H1 (cell line): ENCODE data around the gene NET1. TPM values are rescaled to one million over a fixed set of nuclear protein-coding genes. Genes with fewer than 3 reads are reported as not detected.

Source experiments
- CTCF ChIA-PET: fragments of 300-600 bp; sonication (Branson Sonifier 250); formaldehyde crosslinking; loops from one replicate; lab custom pipeline; 2021; ENCODE audit not compliant: partially characterized antibody; lab: Charles Lee
- POLR2A ChIA-PET: fragments of 300-600 bp; sonication (Branson Sonifier 250); formaldehyde crosslinking; loops from one replicate; lab custom pipeline; 2021; ENCODE audit warnings: inconsistent platforms; ENCODE audit not compliant: partially characterized antibody; lab: Charles Lee
- DNase-seq, 2 experiments: peaks; one replicate each; pipeline versions ENCODE4 v3.0.0 to v3.0.0-alpha.2; 2010 to 2022; ENCODE audit warnings: low spot score in 2 of 2, low read depth in 1 of 2, mixed read lengths in 1 of 2
- FAIRE-seq: peaks from 2 replicates; lab custom pipeline; 2011; peaks lifted over from hg19 to GRCh38; lab: Jason Lieb, UNC
- H2AFZ ChIP-seq: 2 replicates; pipeline ENCODE4 v1.8.1; 2012; ENCODE audit warnings: low read length, inconsistent platforms
- H2AK5ac ChIP-seq: 2 replicates; pipeline ENCODE4 v1.6.1; 2013; ENCODE audit warnings: low read depth, low read length
- H2BK120ac ChIP-seq: replicated peaks from 2 replicates; pipeline ENCODE3; 2013; ENCODE audit warnings: low read depth, low read length, inconsistent platforms
- H2BK12ac ChIP-seq: 2 replicates; pipeline ENCODE4 v1.6.1; 2013; ENCODE audit warnings: low read depth, low read length
- H2BK15ac ChIP-seq: 2 replicates; pipeline ENCODE4 v1.6.1; 2013; ENCODE audit warnings: low read length
- H2BK20ac ChIP-seq: 2 replicates; pipeline ENCODE4 v1.6.1; 2013; ENCODE audit warnings: low read length
- H2BK5ac ChIP-seq: 2 replicates; pipeline ENCODE4 v1.6.1; 2013; ENCODE audit warnings: low read depth, low read length
- H3K14ac ChIP-seq: 2 replicates; pipeline ENCODE4 v1.6.1; 2013; ENCODE audit warnings: inconsistent platforms; ENCODE audit not compliant: insufficient read length
- H3K18ac ChIP-seq: 2 replicates; pipeline ENCODE4 v1.6.1; 2013; ENCODE audit warnings: low read length; ENCODE audit errors: extremely low read depth
- H3K23ac ChIP-seq: 2 replicates; pipeline ENCODE4 v1.6.1; 2013; ENCODE audit warnings: inconsistent platforms; ENCODE audit not compliant: insufficient read length
- H3K23me2 ChIP-seq: 2 replicates; pipeline ENCODE4 v1.6.1; 2013; ENCODE audit warnings: low read depth, low read length
- H3K27ac ChIP-seq: 2 replicates; pipeline ENCODE4 v1.6.1; 2011; ENCODE audit warnings: low read depth, low read length, inconsistent platforms
- H3K27me3 ChIP-seq, 4 experiments: replicated peaks in 1 of 4; 1 replicate in 1 of 4; 2 replicates in 3 of 4; pipeline versions ENCODE4 v1.6.1 to v1.8.1; 2011 to 2013; ENCODE audit warnings: low read length in 3 of 4, mild to moderate bottlenecking in 3 of 4, inconsistent platforms in 2 of 4, mixed read lengths in 2 of 4, moderate library complexity in 1 of 4; ENCODE audit not compliant: control insufficient read depth in 3 of 4, insufficient read depth in 3 of 4; ENCODE audit errors: extremely low read depth in 1 of 4
- H3K36me3 ChIP-seq, 4 experiments: 2 replicates each; pipeline versions ENCODE4 v1.6.1 to v1.8.1; 2011 to 2013; ENCODE audit warnings: mild to moderate bottlenecking in 4 of 4, low read length in 3 of 4, moderate library complexity in 2 of 4, control low read depth in 1 of 4, inconsistent platforms in 1 of 4; ENCODE audit not compliant: insufficient read depth in 4 of 4, control insufficient read depth in 2 of 4
- H3K4ac ChIP-seq: replicated peaks from 2 replicates; pipeline ENCODE3; 2013; ENCODE audit warnings: low read length, low read depth, mixed read lengths, inconsistent platforms; ENCODE audit not compliant: insufficient read length
- H3K4me1 ChIP-seq, 4 experiments: replicated peaks in 1 of 4; 1 replicate in 1 of 4; 2 replicates in 3 of 4; pipeline versions ENCODE4 v1.6.1 to v1.8.1; 2011 to 2013; ENCODE audit warnings: low read length in 3 of 4, inconsistent platforms in 2 of 4, mixed read lengths in 1 of 4; ENCODE audit not compliant: insufficient read depth in 4 of 4, control insufficient read depth in 3 of 4
- H3K4me2 ChIP-seq, 2 experiments: 2 replicates each; pipeline versions ENCODE4 v1.6.1 to v1.8.1; 2011 to 2013; ENCODE audit warnings: low read depth in 2 of 2, low read length in 2 of 2, control low read depth in 1 of 2, inconsistent platforms in 1 of 2, mild to moderate bottlenecking in 1 of 2; ENCODE audit not compliant: insufficient read depth in 1 of 2
- H3K4me3 ChIP-seq, 4 experiments: fragments of 200-600, 300-600 bp in 1 of 4; sonication (generic), shearing (Covaris generic), sonication (Bioruptor Twin) in 1 of 4; 2 replicates each; pipeline versions ENCODE4 v1.5.1 to v1.8.1; 2011 to 2016; ENCODE audit warnings: low read length in 4 of 4, low read depth in 3 of 4, control low read depth in 2 of 4, inconsistent platforms in 2 of 4, mild to moderate bottlenecking in 2 of 4, mixed read lengths in 1 of 4, moderate library complexity in 1 of 4; ENCODE audit not compliant: insufficient read depth in 2 of 4; ENCODE audit errors: extremely low read depth in 1 of 4
- H3K56ac ChIP-seq: replicated peaks from 2 replicates; pipeline ENCODE3; 2013; ENCODE audit warnings: low read depth, mild to moderate bottlenecking, mixed read lengths, low read length, inconsistent platforms; ENCODE audit not compliant: insufficient read length
- H3K79me1 ChIP-seq: 2 replicates; pipeline ENCODE4 v1.6.1; 2013; ENCODE audit warnings: low read depth, low read length, control low read depth
- H3K79me2 ChIP-seq, 2 experiments: 2 replicates each; pipeline versions ENCODE4 v1.6.1 to v1.8.1; 2012 to 2013; ENCODE audit warnings: low read length in 2 of 2, mild to moderate bottlenecking in 2 of 2, inconsistent platforms in 1 of 2; ENCODE audit not compliant: insufficient read depth in 2 of 2, control insufficient read depth in 1 of 2
- H3K9ac ChIP-seq, 4 experiments: replicated peaks in 1 of 4; 1 replicate in 1 of 4; 2 replicates in 3 of 4; pipeline versions ENCODE4 v1.6.1 to v1.8.1; 2011 to 2013; ENCODE audit warnings: low read depth in 3 of 4, low read length in 3 of 4, control low read depth in 2 of 4, mild to moderate bottlenecking in 2 of 4, moderate library complexity in 2 of 4, inconsistent platforms in 1 of 4; ENCODE audit errors: extremely low read depth in 1 of 4
- H3K9me3 ChIP-seq, 2 experiments: 2 replicates each; pipeline versions ENCODE4 v1.6.1 to v1.8.1; 2012 to 2013; ENCODE audit warnings: mild to moderate bottlenecking in 2 of 2, moderate library complexity in 2 of 2, control low read depth in 1 of 2, inconsistent platforms in 1 of 2, low read depth in 1 of 2, low read length in 1 of 2, mixed read lengths in 1 of 2; ENCODE audit not compliant: insufficient read depth in 2 of 2
- H4K20me1 ChIP-seq, 2 experiments: replicated peaks in 1 of 2; 2 replicates each; pipeline versions ENCODE3 to v1.8.1; 2011 to 2013; ENCODE audit warnings: inconsistent platforms in 2 of 2, low read length in 2 of 2, mild to moderate bottlenecking in 1 of 2; ENCODE audit not compliant: insufficient read depth in 2 of 2, control insufficient read depth in 1 of 2
- H4K5ac ChIP-seq: 2 replicates; pipeline ENCODE4 v1.6.1; 2013; ENCODE audit warnings: low read length, low read depth, mixed read lengths, inconsistent platforms; ENCODE audit not compliant: insufficient read length
- H4K8ac ChIP-seq: 2 replicates; pipeline ENCODE4 v1.8.0; 2013; ENCODE audit warnings: mild to moderate bottlenecking, moderate library complexity, low read length, inconsistent platforms; ENCODE audit not compliant: insufficient read depth; ENCODE audit errors: extremely low read depth
- H4K91ac ChIP-seq: replicated peaks from 2 replicates; pipeline ENCODE3; 2013; ENCODE audit warnings: low read length, mixed read lengths, inconsistent platforms; ENCODE audit not compliant: insufficient read length
- CEBPB ChIP-seq: IDR thresholded peaks from 2 replicates; pipeline ENCODE4 v1.6.1; 2012; ENCODE audit warnings: low read depth, low read length
- EGR1 ChIP-seq: IDR thresholded peaks from 2 replicates; pipeline ENCODE4 v1.6.1; 2011; ENCODE audit warnings: low read depth, low read length, borderline replicate concordance
- KDM5A ChIP-seq: fragments of 200-600 bp; IDR thresholded peaks from 2 replicates; pipeline ENCODE4 v1.7.1; 2012; ENCODE audit warnings: mild to moderate bottlenecking, low read length, inconsistent platforms, mixed read lengths
- POLR2A ChIP-seq, 2 experiments: IDR thresholded peaks; 1 replicate in 1 of 2; 2 replicates in 1 of 2; pipeline ENCODE4 v1.6.1; 2011; ENCODE audit warnings: low read depth in 2 of 2, low read length in 2 of 2, mild to moderate bottlenecking in 2 of 2; ENCODE audit errors: control extremely low read depth in 1 of 2
- POLR2AphosphoS5 ChIP-seq: IDR thresholded peaks from 2 replicates; pipeline ENCODE4 v1.6.1; 2011; ENCODE audit warnings: low read depth, low read length
- TCF12 ChIP-seq: IDR thresholded peaks from 2 replicates; pipeline ENCODE4 v1.6.1; 2011; ENCODE audit warnings: low read depth, mild to moderate bottlenecking, low read length
- WGBS, 2 experiments: shearing (Covaris generic) in 1 of 2; methylation state at CpG; one replicate each; pipeline versions ENCODE4 v1.1.6 to v1.1.7; 2013 to 2015; ENCODE audit warnings: low lambda C conversion rate in 2 of 2, mixed read lengths in 2 of 2, inconsistent platforms in 1 of 2, low coverage in 1 of 2, missing lambda C conversion rate in 1 of 2; ENCODE audit not compliant: insufficient replicate concordance in 2 of 2, insufficient coverage in 1 of 2, insufficient read length in 1 of 2; ENCODE audit errors: extremely low coverage in 1 of 2, missing lambda C conversion rate in 1 of 2; 5-methylcytosine and 5-hydroxymethylcytosine counted together
- polyA plus RNA-seq, 7 experiments: library from polyadenylated mRNA; depleted of rRNA in 3 of 7; stranded (reverse) in 5 of 7; unstranded in 2 of 7; fragments of >200 nt in 5 of 7; fragments of 200-250 nt in 2 of 7; gene quantifications; 1 replicate in 5 of 7; 2 replicates in 1 of 7; 4 replicates in 1 of 7; pipeline versions ENCODE4 v1.2.1 to v1.2.3, GENCODE V29; 2011 to 2013; ENCODE audit warnings: missing spikeins in 2 of 7, mixed read lengths in 2 of 7
- total RNA-seq: library from RNA; stranded (reverse); fragmentation: NEBNext Ultra II Directional; extraction: Animal tissue kit (Norgen Biotek cat#: 25700); gene quantifications from 2 replicates; pipeline ENCODE4 v1.2.1, GENCODE V29; 2021

NET1 gene
- total and polyA plus RNA-seq, 2 of the 8 experiments (the other 6 are each of a cell fraction or from before 2014, with no cell fraction given), result 21.5 to 117 TPM

DNA sequence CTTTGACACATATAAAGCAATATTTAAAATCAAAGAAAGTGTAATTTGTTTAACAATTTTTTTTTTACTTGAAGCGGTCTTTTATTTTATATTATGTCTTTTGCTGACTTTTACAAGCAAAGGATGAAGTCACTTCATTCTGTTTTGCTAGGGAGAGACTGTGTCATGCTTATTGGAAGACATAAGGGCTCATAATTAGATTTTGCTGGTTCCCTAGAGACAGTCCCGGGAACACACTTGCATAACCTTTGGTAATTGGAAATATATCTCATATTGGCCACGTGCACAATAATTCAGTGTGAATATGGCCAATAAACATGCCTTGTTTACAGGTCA is 448 bp upstream of the NET1 start:
- POLR2A ChIA-PET, result interaction anchor here (2.3 kb wide), 1 partner anchor 35 kb away, joined by 7 read pairs; no protein-coding TSS in a partner anchor
- Histone ChIP-seq H3K9ac (no peak overlapping the region), H3K14ac (no peak overlapping the region), H4K20me1 (peaks cover 0 to under 1% of the 10 kb centered on the region in 2 experiments), H2BK20ac (no peak overlapping the region), H4K5ac (no peak overlapping the region), H3K18ac (no peak overlapping the region), H3K23ac (no peak overlapping the region), H2AK5ac (no peak overlapping the region), H3K4me1 (peaks cover 3 to 13% (median 3%) of the 10 kb centered on the region in 4 experiments), H3K56ac (no peak overlapping the region), H2AFZ (peak overlapping the region; percentile 89), H3K23me2 (peaks cover 2% of the 10 kb centered on the region), H3K79me2 (peaks cover 18 to 40% of the 10 kb centered on the region in 2 experiments), H2BK5ac (no peak overlapping the region), H3K4me3 (peak overlapping the region; percentile 12 to 97 (median 73); a peak in 5 of 8 replicates), H3K4me2 (peak overlapping the region in 1 of 2 experiments; percentile 49; a peak in 3 of 4 replicates), H3K27ac (no peak overlapping the region), H3K27me3 (no peaks in the 10 kb centered on the region), H3K4ac (no peak overlapping the region), H4K91ac (no peak overlapping the region), H3K79me1 (peaks cover 2% of the 10 kb centered on the region; the same call in 1 of the 2 replicates), H3K36me3 (no peaks in the 10 kb centered on the region), H4K8ac (no peak overlapping the region), H2BK120ac (no peak overlapping the region), H2BK12ac (no peak overlapping the region), H2BK15ac (no peak overlapping the region), H3K9me3 (peaks cover 5 to 6% of the 10 kb centered on the region in 2 experiments; a peak in 2 of 4 replicates)
- FAIRE-seq (no peak), DNase-seq (no peak)
- 79% methylated on average over 3 of the region's 3 CpGs; no CpG with 5 or more reads in 1 of the 2 experiments for WGBS, 2 experiments
- CTCF ChIA-PET, result interaction anchor here (0.6 to 1.1 kb wide), 3 partner anchors 11 to 213 kb away, joined by 3 to 5 read pairs (median 3); no protein-coding TSS in a partner anchor
- TF ChIP-seq KDM5A (no peak), EGR1 (no peak), TCF12 (no peak), POLR2AphosphoS5 (no peak), CEBPB (no peak), POLR2A (IDR thresholded peaks at IDR 0.05; ENCODE audit: control extremely low read depth in 1 of 2, low read depth in 2 of 2, low read length in 2 of 2) (no peak)
